HPDE6-E6E7 (cell line): ENCODE data around the gene GOLGA3.
"Not testable (repeated sequence)": the region's sequence is repeated elsewhere in the genome, so short reads cannot be mapped to it uniquely, and the experiment has no call there.

Experiments used
- DNase-seq: peaks from one replicate; pipeline ENCODE4 v3.0.0; 2011; ENCODE audit warnings: missing footprints; ENCODE audit errors: extremely low spot score

The GOLGA3 gene, protein sequence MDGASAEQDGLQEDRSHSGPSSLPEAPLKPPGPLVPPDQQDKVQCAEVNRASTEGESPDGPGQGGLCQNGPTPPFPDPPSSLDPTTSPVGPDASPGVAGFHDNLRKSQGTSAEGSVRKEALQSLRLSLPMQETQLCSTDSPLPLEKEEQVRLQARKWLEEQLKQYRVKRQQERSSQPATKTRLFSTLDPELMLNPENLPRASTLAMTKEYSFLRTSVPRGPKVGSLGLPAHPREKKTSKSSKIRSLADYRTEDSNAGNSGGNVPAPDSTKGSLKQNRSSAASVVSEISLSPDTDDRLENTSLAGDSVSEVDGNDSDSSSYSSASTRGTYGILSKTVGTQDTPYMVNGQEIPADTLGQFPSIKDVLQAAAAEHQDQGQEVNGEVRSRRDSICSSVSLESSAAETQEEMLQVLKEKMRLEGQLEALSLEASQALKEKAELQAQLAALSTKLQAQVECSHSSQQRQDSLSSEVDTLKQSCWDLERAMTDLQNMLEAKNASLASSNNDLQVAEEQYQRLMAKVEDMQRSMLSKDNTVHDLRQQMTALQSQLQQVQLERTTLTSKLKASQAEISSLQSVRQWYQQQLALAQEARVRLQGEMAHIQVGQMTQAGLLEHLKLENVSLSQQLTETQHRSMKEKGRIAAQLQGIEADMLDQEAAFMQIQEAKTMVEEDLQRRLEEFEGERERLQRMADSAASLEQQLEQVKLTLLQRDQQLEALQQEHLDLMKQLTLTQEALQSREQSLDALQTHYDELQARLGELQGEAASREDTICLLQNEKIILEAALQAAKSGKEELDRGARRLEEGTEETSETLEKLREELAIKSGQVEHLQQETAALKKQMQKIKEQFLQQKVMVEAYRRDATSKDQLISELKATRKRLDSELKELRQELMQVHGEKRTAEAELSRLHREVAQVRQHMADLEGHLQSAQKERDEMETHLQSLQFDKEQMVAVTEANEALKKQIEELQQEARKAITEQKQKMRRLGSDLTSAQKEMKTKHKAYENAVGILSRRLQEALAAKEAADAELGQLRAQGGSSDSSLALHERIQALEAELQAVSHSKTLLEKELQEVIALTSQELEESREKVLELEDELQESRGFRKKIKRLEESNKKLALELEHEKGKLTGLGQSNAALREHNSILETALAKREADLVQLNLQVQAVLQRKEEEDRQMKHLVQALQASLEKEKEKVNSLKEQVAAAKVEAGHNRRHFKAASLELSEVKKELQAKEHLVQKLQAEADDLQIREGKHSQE (N-terminal part only)

GRCh38 chr12:132828706-132829534 is at the start of gene GOLGA3:
TSS of gene GOLGA3 (minus strand) at chr12:132828869. CDS start at chr12:132822128, 6,741 bp downstream.
- peak; percentile 94 for DNase-seq

DNA sequence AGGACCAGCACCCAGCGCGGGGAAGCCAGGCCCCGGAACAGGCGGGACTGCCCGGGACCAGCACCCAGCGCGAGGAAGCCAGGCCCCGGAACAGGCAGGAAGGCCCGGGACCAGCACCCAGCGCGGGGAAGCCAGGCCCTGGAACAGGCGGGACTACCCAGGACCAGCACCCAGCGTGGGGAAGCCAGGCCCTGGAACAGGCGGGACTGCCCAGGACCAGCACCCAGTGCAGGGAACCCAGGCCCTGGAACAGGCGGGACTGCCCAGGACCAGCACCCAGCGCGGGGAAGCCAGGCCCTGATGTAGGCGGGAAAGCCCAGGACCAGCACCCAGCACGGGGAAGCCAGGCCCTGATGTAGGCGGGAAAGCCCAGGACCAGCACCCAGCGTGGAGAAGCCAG is 46.0 kb upstream of the GOLGA3 start:
- DNase-seq: not testable (repeated sequence)

- no peak for DNase-seq
Measured at GRCh38 chr12:132874175-132874574, 45.5 kb upstream of the GOLGA3 start.

GRCh38 chr12:132873724-132874123 is 45.1 kb upstream of the GOLGA3 start:
- DNase-seq: no peak

DNA sequence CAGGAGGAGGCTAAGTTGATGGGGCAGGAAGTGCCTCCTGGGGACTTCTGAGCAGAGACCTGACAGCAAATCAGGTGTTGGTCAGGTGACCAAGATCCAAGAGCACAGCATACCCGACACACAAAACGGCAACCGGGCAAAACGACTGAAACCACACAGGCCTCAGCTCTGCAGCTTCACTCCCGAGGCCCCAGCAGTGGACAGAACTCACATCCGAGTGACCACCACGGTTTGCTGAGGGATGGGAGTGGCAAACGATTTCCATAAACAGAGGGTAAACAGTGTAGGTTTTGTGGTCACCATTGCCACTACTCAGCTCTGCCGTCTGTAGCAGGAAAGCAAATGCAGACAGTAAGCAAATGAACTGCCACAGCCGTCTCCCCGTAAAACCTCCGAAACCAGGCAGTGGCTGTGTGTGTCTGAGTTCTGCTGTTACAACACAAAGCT is 44.3 kb upstream of the GOLGA3 start:
- no peak for DNase-seq

GRCh38 chr12:132872073-132872855 is 43.6 kb upstream of the GOLGA3 start:
- no peak for DNase-seq

- DNase-seq: no peak
Measured at GRCh38 chr12:132869551-132869950, 40.9 kb upstream of the GOLGA3 start.

DNA sequence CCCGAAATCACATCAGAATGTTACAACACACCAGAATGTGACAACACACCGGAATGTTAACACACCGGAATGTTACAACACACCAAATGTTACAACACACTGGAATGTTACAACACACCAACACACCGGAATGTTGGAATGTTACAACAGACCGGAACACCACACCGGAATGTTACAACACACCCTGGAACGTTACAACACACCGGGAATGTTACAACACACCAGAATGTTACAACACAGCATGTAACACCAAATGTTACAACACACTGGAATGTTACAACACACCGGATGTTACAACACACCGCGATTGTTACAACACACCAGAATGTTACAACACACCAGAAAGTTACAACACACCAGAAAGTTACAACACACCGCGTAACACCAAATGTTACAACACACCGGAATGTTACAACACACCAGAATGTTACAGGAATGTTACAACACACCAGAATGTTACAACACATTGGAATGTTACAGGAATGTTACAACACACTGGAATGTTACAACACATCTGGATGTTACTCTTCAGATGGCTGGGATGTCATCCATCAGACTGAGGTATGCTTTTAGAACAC is 37.7 kb upstream of the GOLGA3 start:
- DNase-seq: no peak

GRCh38 chr12:132861558-132861957 is 32.9 kb upstream of the GOLGA3 start:
- no peak for DNase-seq

DNA sequence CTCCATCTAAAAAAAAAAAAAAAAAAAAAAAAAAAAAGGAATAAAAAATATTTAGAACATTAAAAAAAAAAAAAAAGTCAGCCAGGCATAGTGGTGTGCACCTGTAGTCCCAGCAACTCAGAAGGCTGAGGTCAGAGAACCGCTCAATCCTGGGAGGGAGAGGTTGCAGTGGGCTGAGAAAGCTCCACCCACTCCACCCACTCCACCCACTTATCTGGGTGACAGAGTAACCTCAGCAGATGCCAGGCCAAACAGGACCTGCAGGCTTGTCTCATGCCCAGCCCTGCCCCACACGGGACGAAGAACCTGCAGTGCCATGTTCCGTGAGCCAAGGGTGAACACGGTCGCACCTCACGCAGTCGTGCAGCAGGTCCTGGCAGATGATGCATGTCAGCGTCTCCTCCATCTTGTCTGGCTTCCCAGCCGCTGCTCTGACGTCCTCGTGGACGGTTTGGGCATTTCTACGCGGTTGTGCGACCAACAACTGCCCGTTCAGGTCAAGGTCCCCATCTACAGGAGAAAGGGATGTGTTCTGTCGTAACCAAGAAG is 30.1 kb upstream of the GOLGA3 start:
- DNase-seq: no peak

DNA sequence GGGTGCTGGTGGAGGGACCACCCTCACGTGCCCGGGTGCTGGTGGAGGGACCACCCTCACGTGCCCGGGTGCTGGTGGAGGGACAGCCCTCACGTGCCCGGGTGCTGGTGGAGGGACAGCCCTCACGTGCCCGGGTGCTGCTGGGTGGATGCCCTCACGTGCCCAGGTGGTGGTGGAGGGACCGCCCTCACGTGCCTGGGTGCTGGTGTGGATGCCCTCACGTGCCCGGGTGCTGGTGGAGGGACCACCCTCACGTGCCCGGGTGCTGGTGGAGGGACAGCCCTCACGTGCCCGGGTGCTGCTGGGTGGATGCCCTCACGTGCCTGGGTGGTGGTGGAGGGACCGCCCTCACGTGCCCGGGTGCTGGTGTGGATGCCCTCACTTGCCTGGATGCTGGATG is 28.4 kb upstream of the GOLGA3 start:
- not testable (repeated sequence) for DNase-seq

GRCh38 chr12:132856581-132856980 is 27.9 kb upstream of the GOLGA3 start:
- DNase-seq: no peak

DNA sequence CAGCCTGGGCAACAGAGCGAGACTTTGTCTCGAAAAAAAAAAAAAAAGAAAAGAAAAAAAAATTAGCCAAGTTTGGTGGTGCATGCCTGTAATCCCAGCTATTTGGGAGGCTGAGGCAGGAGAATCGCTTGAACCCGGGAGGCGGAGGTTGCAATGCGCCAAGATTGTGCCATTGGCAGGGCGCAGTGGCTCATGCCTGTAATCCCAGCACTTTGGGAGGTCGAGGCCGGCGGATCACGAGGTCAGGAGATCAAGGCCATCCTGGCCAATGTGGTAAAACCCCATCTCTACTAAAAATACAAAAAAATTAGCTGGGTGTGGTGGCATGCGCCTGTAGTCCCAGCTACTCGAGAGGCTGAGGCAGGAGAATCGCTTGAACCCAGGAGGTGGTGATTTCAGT is 26.5 kb upstream of the GOLGA3 start:
- DNase-seq: not testable (repeated sequence)

DNA sequence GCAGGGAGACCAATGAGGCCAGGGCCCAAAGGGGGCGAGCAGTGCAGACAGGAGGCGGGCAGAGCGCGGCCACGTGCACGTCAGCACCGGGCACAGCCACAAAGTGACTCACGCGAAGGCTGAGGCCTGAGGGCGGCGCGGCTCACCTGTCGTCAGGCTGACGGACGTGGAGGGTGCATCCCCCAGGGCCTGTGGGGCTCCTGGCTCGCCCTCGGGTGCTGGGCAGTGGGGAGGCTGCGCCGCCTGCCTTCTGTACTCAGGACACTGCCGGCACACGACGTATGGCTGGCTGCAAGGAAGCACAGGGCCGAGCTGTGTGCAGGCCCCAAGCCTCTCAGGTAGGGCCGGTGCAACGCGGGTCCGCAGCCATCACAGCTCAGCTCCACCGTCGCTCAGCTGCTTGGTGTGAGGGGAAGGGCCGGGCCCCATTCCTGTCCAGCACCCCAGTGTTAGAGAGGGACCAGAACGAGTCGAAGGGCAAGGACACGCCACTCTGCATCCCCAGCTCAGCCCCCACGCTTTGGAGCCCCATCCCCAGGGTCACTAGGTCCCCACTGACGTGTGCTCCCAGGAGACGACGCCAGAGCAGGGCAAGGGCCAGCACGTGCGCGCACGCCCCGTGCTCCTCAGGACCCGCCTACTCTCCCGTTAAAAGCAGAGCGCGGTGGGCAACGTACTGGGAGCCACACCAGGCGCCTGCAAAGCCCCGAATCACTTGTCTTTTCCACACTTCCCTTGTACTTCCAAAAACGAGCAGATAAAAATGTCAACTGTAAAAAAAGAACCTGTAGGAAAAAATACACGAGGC is 24.8 kb upstream of the GOLGA3 start:
- no peak for DNase-seq

DNA sequence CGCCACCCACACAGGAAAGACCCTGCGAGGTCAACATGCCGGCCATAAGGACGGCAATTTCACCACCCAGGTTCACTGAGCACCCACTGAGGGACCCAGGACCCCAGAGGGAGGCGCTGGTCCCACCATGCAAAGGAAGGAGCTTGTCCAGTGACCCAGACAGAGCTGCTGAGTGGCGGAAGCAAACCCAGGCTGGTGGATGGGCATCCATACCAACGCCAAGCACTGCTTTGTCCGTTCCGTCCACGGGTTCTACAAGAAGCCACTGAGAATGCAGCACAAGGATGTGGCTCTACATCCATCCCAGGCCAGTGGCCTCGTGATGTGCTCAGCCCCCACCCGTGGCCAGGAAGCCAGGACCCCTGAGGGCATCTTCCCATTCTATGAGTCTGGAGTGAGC is 23.8 kb upstream of the GOLGA3 start:
- no peak for DNase-seq

DNA sequence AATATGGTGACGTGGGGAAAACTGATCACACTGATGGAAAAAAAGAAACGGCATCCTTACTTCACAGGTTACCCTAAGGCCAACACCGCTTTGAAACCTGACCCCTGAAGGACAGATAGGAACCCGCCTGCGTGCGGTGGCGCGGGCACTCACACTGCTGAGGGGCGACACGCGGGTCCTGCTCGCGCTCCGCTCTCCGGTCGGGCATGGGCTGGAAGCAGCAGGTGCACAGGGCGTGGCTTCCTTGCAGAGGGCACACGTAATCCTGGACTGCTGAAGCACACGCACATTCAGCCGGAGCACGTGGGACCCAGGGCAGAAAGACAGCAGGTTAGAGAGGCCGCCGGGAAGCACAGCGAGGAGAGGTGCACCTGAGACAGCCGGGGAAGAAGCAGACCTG is 22.8 kb upstream of the GOLGA3 start:
- DNase-seq: no peak

GRCh38 chr12:132850291-132850690 is 21.6 kb upstream of the GOLGA3 start:
- DNase-seq: no peak

DNA sequence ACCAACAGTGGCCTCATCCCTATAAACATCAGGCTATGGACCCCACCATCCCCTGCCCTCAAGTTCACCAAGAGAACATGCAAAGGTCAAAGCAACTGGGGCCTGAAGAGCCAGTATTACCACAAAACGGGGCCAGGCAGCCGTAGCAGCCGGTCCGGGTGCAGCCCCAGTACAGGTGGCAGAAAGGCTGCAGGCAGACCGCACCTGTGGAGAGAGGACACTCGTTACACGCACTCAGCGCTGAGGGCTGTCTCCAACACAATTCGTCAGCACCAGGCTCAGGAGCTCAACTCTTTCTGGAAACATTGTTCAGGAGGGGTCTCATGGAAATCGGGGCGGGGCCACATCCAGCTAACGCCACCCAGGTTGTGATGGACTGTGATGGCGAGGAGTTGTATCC is 19.9 kb upstream of the GOLGA3 start:
- no peak for DNase-seq
